ENCODE measurements around the gene RTN4R.
"Not testable (repeated sequence)": the region's sequence is repeated elsewhere in the genome, so short reads cannot be mapped to it uniquely, and the experiment has no call there.

The RTN4R gene

GRCh38 chr22:20268279-20269012, at the start of gene RTN4R:
TSS of gene RTN4R (minus strand) at chr22:20268318. CDS start at chr22:20268092, 226 bp downstream.
- no peak for DNase-seq

- DNase-seq = not testable (repeated sequence)
Measured at GRCh38 chr22:20317402-20318042, 49.4 kb upstream of the RTN4R start.

- no peak for DNase-seq
Measured at GRCh38 chr22:20316844-20317401, 48.8 kb upstream of the RTN4R start.

GRCh38 chr22:20316217-20316843, 48.2 kb upstream of the RTN4R start:
- no peak for DNase-seq

- no peak for DNase-seq
Measured at GRCh38 chr22:20315337-20316216, 47.5 kb upstream of the RTN4R start.

GRCh38 chr22:20314741-20315336, 46.7 kb upstream of the RTN4R start:
- DNase-seq = not testable (repeated sequence)

GRCh38 chr22:20314206-20314605, 46.1 kb upstream of the RTN4R start:
- DNase-seq = not testable (repeated sequence)

GRCh38 chr22:20313306-20314077, 45.4 kb upstream of the RTN4R start:
- not testable (repeated sequence) for DNase-seq

- no peak for DNase-seq
Measured at GRCh38 chr22:20312396-20313191, 44.5 kb upstream of the RTN4R start.

GRCh38 chr22:20311249-20312062, 43.3 kb upstream of the RTN4R start:
- DNase-seq = not testable (repeated sequence)

GRCh38 chr22:20310773-20311172, 42.7 kb upstream of the RTN4R start:
- DNase-seq = not testable (repeated sequence)

- DNase-seq = not testable (repeated sequence)
Measured at GRCh38 chr22:20310180-20310579, 42.1 kb upstream of the RTN4R start.

- not testable (repeated sequence) for DNase-seq
Measured at GRCh38 chr22:20308806-20309650, 40.9 kb upstream of the RTN4R start.

GRCh38 chr22:20307448-20308447, 39.6 kb upstream of the RTN4R start:
- not testable (repeated sequence) for DNase-seq

- not testable (repeated sequence) for DNase-seq
Measured at GRCh38 chr22:20306646-20307447, 38.7 kb upstream of the RTN4R start.
